ENCODE measurements around the gene DAPL1.

GRCh38 chr2:158788951-158789350 is 6.2 kb upstream of the DAPL1 start:
- no peak for TF ChIP-seq CTCF (conservative IDR thresholded peaks at IDR 0.05 in 1 of 2, IDR thresholded peaks at IDR 0.05 in 1 of 2; ENCODE audit: extremely low read depth in 1 of 2, insufficient read depth in 1 of 2, low read depth in 1 of 2, low read length in 2 of 2)
- no peak for TF ChIP-seq EZH2 (IDR thresholded peaks at IDR 0.05; ENCODE audit: borderline replicate concordance, low read length)

All from mammary epithelial cell (primary cell).